ENCODE measurements around the gene GIN1. TPM values are rescaled to one million over a fixed set of nuclear protein-coding genes. Genes with fewer than 3 reads are reported as not detected.
A peak's percentile ranks its signal among the peaks of the same experiment; 100 is the strongest.

The GIN1 gene
- total and polyA plus RNA-seq, 9 of the 15 experiments (the other 6 are each of a cell fraction or from before 2014, with no cell fraction given): 2.4 to 9.8 (median 7.8) TPM

DNA sequence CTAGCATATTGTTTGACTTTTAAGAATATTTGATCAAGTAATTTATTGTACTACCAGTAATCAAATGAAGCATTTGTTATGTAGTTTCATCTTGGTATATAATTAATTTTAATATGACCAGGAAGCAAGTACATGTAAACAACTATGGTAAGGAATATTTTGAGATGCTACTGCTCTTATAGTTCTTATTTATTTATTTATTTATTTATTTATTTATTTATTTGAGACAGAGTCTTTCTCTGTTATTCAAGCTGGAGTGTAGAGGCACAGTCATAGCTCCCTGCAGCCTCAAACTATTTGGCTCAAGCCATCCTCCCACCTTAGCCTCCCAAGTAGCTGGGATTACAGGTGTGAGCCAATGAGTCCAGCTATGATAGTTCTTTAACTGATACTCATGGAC, 8.3 kb upstream of the GIN1 start (continued):
- TF ChIP-seq, protein P1, sequence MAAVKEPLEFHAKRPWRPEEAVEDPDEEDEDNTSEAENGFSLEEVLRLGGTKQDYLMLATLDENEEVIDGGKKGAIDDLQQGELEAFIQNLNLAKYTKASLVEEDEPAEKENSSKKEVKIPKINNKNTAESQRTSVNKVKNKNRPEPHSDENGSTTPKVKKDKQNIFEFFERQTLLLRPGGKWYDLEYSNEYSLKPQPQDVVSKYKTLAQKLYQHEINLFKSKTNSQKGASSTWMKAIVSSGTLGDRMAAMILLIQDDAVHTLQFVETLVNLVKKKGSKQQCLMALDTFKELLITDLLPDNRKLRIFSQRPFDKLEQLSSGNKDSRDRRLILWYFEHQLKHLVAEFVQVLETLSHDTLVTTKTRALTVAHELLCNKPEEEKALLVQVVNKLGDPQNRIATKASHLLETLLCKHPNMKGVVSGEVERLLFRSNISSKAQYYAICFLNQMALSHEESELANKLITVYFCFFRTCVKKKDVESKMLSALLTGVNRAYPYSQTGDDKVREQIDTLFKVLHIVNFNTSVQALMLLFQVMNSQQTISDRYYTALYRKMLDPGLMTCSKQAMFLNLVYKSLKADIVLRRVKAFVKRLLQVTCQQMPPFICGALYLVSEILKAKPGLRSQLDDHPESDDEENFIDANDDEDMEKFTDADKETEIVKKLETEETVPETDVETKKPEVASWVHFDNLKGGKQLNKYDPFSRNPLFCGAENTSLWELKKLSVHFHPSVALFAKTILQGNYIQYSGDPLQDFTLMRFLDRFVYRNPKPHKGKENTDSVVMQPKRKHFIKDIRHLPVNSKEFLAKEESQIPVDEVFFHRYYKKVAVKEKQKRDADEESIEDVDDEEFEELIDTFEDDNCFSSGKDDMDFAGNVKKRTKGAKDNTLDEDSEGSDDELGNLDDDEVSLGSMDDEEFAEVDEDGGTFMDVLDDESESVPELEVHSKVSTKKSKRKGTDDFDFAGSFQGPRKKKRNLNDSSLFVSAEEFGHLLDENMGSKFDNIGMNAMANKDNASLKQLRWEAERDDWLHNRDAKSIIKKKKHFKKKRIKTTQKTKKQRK (IDR thresholded peaks at IDR 0.05; ENCODE audit: borderline replicate concordance, low read depth, low read length): no peak
- TF ChIP-seq DIDO1 (tag; IDR thresholded peaks at IDR 0.05; ENCODE audit: low read depth): no peak
- TF ChIP-seq, protein P2, sequence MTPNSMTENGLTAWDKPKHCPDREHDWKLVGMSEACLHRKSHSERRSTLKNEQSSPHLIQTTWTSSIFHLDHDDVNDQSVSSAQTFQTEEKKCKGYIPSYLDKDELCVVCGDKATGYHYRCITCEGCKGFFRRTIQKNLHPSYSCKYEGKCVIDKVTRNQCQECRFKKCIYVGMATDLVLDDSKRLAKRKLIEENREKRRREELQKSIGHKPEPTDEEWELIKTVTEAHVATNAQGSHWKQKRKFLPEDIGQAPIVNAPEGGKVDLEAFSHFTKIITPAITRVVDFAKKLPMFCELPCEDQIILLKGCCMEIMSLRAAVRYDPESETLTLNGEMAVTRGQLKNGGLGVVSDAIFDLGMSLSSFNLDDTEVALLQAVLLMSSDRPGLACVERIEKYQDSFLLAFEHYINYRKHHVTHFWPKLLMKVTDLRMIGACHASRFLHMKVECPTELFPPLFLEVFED (CRISPR knock-in tag; conservative IDR thresholded peaks at IDR 0.05): no peak

DNA sequence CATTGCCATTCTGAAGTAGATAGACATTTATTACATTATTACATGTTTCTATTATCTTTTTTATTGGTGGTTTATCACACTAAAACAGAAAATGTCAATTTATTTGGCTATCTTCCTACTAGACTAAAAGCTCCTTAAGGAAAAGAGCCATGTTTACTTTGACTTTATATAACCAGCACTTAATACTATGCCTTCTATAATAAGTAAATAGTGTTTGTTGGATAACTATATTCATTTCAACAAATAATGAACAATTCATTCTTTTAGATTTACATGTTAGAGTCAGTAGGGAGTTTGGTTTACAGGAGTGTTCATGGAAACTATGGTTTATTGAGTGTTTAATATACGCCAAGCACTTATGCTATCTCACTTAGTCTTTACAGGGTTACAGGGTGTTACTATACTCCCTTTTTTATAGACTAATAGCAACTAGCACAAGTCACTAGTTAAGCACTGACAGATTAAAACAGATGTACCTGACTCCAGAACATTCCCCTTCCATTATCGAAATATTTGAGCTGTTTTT, 7.4 kb upstream of the GIN1 start:
- in situ Hi-C loops (cut with MboI) (no loop called here), intact Hi-C loops (cut with micrococcal nuclease) (loop anchor here (10.0 kb wide), 1 partner anchor 957 kb away; no protein-coding TSS in a partner anchor)
- peak; percentile 20; the same call in 2 of the 3 replicates for ATAC-seq
- Histone ChIP-seq H3K27me3 (ENCODE audit: control insufficient read depth in 2 of 2, insufficient read depth in 2 of 2, low read length in 2 of 2) (no peaks in the 10 kb centered on the region), H3K36me3 (ENCODE audit: control insufficient read depth, insufficient read depth, low read length) (peaks cover 47% of the 10 kb centered on the region), H3K79me2 (ENCODE audit: control insufficient read depth, insufficient read depth, low read length) (peaks cover 82% of the 10 kb centered on the region), H3K4me1 (replicated peaks in 1 of 2; ENCODE audit: control insufficient read depth in 2 of 2, insufficient read depth in 2 of 2, low read length in 2 of 2) (peaks cover 0 to 11% of the 10 kb centered on the region in 2 experiments; a peak in 3 of 5 replicates), H3K27ac (ENCODE audit: extremely low read depth, low read depth, low read length) (no peak overlapping the region), H3K4me2 (ENCODE audit: insufficient read depth, low read length) (no peak overlapping the region), H3K9me1 (ENCODE audit: control insufficient read depth, insufficient read depth, low read length) (no peaks in the 10 kb centered on the region), H4K20me1 (replicated peaks; ENCODE audit: control insufficient read depth, insufficient read depth, low read length) (no peaks in the 10 kb centered on the region), H3K4me3 (no peak overlapping the region), H2AFZ (ENCODE audit: low read depth, low read length) (no peak overlapping the region), H3K9me3 (replicated peaks; ENCODE audit: control insufficient read depth, insufficient read depth, low read depth, low read length) (no peaks in the 10 kb centered on the region), H3K9ac (ENCODE audit: insufficient read depth in 1 of 2, low read depth in 2 of 2, low read length in 2 of 2) (no peak overlapping the region)
- POLR2A ChIA-PET: no interaction called here
- no peak for FAIRE-seq
- CTCF ChIA-PET (ENCODE audit: low intra/inter-chr PET ratio): no interaction called here
- TF ChIP-seq CEBPG (CRISPR knock-in tag; IDR thresholded peaks at IDR 0.05) (no peak), CEBPG (tag; conservative IDR thresholded peaks at IDR 0.05 in 1 of 2, IDR thresholded peaks at IDR 0.05 in 1 of 2) (no peak), BHLHE40 (IDR thresholded peaks at IDR 0.05; ENCODE audit: low read length) (no peak), ZNF175 (CRISPR knock-in tag; IDR thresholded peaks at IDR 0.05; ENCODE audit: low read depth) (no peak), ZC3H11A (IDR thresholded peaks at IDR 0.05; ENCODE audit: low read depth, low read length) (no peak)
- TF ChIP-seq, protein P3, sequence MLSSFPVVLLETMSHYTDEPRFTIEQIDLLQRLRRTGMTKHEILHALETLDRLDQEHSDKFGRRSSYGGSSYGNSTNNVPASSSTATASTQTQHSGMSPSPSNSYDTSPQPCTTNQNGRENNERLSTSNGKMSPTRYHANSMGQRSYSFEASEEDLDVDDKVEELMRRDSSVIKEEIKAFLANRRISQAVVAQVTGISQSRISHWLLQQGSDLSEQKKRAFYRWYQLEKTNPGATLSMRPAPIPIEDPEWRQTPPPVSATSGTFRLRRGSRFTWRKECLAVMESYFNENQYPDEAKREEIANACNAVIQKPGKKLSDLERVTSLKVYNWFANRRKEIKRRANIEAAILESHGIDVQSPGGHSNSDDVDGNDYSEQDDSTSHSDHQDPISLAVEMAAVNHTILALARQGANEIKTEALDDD (IDR thresholded peaks at IDR 0.05): peak; percentile 45; the same call in 1 of the 2 replicates
- WGBS (ENCODE audit: insufficient coverage, low coverage, missing lambda C conversion rate): 77% methylated on average over 2 of the region's 2 CpGs
- no TSS peak for BruUV-seq (replicated peaks)
- no peak for DNase-seq (ENCODE audit: extremely low read depth in 1 of 4, low spot score in 3 of 4)
